Gastroesophageal sphincter (tissue), 3 donors: Measurements from ENCODE around the gene TMC6.

Experiments
- POLR2A ChIP-seq, 2 donors: fragments of 450-650 bp; IDR thresholded peaks; one replicate each; pipeline ENCODE4 v1.6.1; 2017; ENCODE audit warnings: antibody characterized with exemption in 2 of 2, mild to moderate bottlenecking in 2 of 2, moderate library complexity in 1 of 2
- TF ChIP-seq, protein P1 (sequence below), 4 experiments: fragments of 200-600 bp in 2 of 4; fragments of 450-650 bp in 2 of 4; sonication (generic) in 1 of 4; IDR thresholded peaks; one replicate each; pipeline ENCODE4 v1.5.1; 2017 to 2019; ENCODE audit warnings: antibody characterized with exemption in 4 of 4, mild to moderate bottlenecking in 2 of 4, moderate library complexity in 2 of 4

DNA sequence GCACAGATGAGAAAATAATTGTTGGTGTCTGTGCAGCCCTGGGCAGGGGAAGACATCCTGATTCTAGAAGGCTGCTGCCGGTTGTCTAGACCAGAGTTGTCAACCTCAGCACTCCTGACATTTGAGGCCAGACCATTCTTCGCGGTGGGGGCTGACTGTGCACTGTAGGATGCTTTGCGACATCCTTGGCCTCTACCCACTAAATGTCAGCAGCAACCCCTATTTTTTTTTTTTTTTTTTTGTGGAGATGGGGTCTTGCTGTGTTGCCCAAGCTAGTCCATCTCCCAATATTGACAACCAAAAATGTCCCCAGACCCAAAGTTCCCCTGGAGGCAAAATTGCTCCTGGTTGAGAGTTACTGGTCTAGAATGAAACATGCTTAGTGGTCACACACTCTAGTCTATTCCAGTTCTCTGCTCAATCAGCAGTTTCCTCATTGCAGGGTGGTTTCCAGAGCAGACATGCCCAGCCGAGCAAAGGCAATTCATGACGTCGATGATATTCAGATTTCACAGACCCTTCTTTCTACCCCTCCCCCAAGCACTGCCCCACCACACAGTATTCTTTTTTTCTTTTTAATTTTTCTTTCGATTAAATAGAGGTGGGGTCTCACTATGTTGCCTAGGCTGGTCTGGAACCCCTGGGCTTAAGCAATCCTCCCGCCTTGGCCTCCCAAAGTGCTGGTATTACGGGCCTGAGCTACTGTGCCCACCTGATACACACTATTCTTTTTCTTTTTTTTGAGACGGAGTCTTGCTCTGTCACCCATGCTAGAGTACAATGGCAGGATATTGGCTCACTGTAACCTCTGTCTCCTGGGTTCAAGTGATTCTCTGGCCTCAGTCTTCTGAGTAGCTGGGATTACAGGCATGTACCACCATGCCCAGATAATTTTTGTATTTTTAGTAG is 26.6 kb upstream of the TMC6 start:
- no peak for TF ChIP-seq POLR2A (IDR thresholded peaks at IDR 0.05)
- TF ChIP-seq, protein P1, sequence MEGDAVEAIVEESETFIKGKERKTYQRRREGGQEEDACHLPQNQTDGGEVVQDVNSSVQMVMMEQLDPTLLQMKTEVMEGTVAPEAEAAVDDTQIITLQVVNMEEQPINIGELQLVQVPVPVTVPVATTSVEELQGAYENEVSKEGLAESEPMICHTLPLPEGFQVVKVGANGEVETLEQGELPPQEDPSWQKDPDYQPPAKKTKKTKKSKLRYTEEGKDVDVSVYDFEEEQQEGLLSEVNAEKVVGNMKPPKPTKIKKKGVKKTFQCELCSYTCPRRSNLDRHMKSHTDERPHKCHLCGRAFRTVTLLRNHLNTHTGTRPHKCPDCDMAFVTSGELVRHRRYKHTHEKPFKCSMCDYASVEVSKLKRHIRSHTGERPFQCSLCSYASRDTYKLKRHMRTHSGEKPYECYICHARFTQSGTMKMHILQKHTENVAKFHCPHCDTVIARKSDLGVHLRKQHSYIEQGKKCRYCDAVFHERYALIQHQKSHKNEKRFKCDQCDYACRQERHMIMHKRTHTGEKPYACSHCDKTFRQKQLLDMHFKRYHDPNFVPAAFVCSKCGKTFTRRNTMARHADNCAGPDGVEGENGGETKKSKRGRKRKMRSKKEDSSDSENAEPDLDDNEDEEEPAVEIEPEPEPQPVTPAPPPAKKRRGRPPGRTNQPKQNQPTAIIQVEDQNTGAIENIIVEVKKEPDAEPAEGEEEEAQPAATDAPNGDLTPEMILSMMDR (IDR thresholded peaks at IDR 0.05): no peak
